ENCODE results near the gene SLC7A5.
A peak's percentile ranks its signal among the peaks of the same experiment; 100 is the strongest.

SLC7A5 gene

GRCh38 chr16:87847785-87848675, 21.3 kb downstream of the SLC7A5 start:
- Mint-ChIP-seq H3K27ac (peak overlapping the region; percentile 71), H3K4me1 (ENCODE audit: low read depth) (peaks cover 32% of the 10 kb centered on the region), H3K4me3 (no peak overlapping the region), H3K9me3 (no peaks in the 10 kb centered on the region), H3K27me3 (no peaks in the 10 kb centered on the region), H3K36me3 (ENCODE audit: low read depth) (peaks cover 99% of the 10 kb centered on the region)
- no peak for DNase-seq

- no peak for DNase-seq
- Mint-ChIP-seq H3K4me3 (no peak overlapping the region), H3K27ac (peak overlapping the region; percentile 71)
These were observed 21.9 kb downstream of the SLC7A5 start for GRCh38 chr16:87847467-87847784.

DNA sequence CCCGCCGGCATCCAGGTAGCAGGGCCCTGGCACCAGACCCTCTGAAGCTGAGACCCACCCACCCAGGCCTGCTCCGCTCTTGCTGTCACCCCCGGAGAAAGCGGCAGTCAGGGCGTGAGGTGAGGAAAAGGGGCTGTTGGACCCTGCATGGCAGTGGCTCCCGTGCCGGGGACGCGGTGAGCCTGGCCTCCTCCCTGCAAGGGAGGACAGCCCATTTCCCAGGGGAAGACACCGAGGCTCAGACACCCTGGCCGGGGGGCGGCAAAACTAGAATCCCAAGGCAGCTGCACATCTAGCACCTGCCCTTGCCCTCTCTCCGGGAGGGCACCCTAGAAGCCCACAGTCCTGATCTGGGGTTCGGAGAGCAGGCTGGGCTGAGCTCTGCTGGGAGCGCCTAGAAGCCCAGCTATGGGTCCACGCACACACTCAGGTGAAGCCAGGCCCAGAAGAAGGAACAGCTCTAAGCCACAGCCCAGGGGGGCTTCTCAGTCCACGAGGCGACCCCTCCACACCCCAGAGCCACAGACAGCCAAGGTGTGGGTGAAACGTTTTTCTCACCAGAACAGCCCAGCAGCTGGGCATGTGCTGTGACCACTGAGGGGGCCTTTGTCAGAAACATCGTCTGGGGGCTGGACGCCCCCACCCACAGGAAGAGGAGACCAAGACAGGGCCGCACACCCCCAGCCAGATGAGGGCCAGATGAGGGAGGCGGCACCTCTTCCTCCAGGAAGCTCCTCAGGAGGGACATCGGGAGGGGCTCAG, 22.4 kb downstream of the SLC7A5 start:
- H3K27ac Mint-ChIP-seq: peak overlapping the region; percentile 57
- H3K4me1 Mint-ChIP-seq (ENCODE audit: low read depth): peaks cover 32% of the 10 kb centered on the region
- H3K4me3 Mint-ChIP-seq: no peak overlapping the region
- H3K27me3 Mint-ChIP-seq: no peaks in the 10 kb centered on the region
- DNase-seq: no peak
- H3K36me3 Mint-ChIP-seq (ENCODE audit: low read depth): peaks cover 99% of the 10 kb centered on the region
- H3K9me3 Mint-ChIP-seq: no peaks in the 10 kb centered on the region

More at GRCh38 chr16:87847467-87847784, 21.9 kb downstream of the SLC7A5 start:
- Mint-ChIP-seq H3K9me3 (no peaks in the 10 kb centered on the region), H3K36me3 (ENCODE audit: low read depth) (peaks cover 99% of the 10 kb centered on the region), H3K27me3 (no peaks in the 10 kb centered on the region), H3K4me1 (ENCODE audit: low read depth) (peaks cover 32% of the 10 kb centered on the region)

GRCh38 chr16:87845807-87846619, 23.3 kb downstream of the SLC7A5 start:
- H3K27ac Mint-ChIP-seq: peak overlapping the region; percentile 57
- peaks cover 30% of the 10 kb centered on the region for H3K4me1 Mint-ChIP-seq (ENCODE audit: low read depth)
- peaks cover 99% of the 10 kb centered on the region for H3K36me3 Mint-ChIP-seq (ENCODE audit: low read depth)
- H3K9me3 Mint-ChIP-seq: no peaks in the 10 kb centered on the region
- H3K4me3 Mint-ChIP-seq: no peak overlapping the region
- no peak for DNase-seq
- no peaks in the 10 kb centered on the region for H3K27me3 Mint-ChIP-seq

- Mint-ChIP-seq H3K36me3 (ENCODE audit: low read depth) (peaks cover 99% of the 10 kb centered on the region), H3K27me3 (no peaks in the 10 kb centered on the region)
These were observed 24.1 kb downstream of the SLC7A5 start for GRCh38 chr16:87845213-87845612.

GRCh38 chr16:87844809-87845208, 24.5 kb downstream of the SLC7A5 start:
- H3K36me3 Mint-ChIP-seq (ENCODE audit: low read depth): peaks cover 99% of the 10 kb centered on the region
- no peak for DNase-seq
- no peaks in the 10 kb centered on the region for H3K27me3 Mint-ChIP-seq
- H3K4me3 Mint-ChIP-seq: no peak overlapping the region
- H3K4me1 Mint-ChIP-seq (ENCODE audit: low read depth): peaks cover 24% of the 10 kb centered on the region
- H3K27ac Mint-ChIP-seq: peak overlapping the region; percentile 76
- no peaks in the 10 kb centered on the region for H3K9me3 Mint-ChIP-seq

More at GRCh38 chr16:87845213-87845612, 24.1 kb downstream of the SLC7A5 start:
- no peak for DNase-seq
- H3K4me3 Mint-ChIP-seq: no peak overlapping the region
- H3K4me1 Mint-ChIP-seq (ENCODE audit: low read depth): peaks cover 25% of the 10 kb centered on the region
- H3K27ac Mint-ChIP-seq: peak overlapping the region; percentile 76
- H3K9me3 Mint-ChIP-seq: no peaks in the 10 kb centered on the region

- peaks cover 24% of the 10 kb centered on the region for H3K4me1 Mint-ChIP-seq (ENCODE audit: low read depth)
- H3K36me3 Mint-ChIP-seq (ENCODE audit: low read depth): peaks cover 99% of the 10 kb centered on the region
These were observed 25.1 kb downstream of the SLC7A5 start for GRCh38 chr16:87844120-87844733.

DNA sequence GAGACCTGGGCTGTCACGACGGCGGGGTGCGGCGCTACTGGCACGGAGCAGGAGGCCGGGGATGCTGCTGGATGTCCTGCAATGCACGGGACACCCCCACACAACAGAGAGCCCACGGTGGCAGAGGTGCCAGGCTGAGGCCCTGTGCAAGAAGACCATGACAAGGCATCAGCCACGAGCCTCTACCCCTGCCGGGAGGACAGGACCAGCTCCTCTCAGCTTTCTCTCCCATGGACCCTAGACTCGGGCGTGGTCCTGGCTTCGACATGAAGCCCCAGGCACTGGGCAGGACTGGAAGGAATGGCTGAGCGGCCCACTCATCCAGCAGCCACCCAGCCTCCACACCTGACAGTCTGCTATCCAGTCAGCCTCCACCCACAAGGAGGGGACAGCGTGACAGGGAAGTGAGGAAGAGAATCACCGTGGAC, 25.6 kb downstream of the SLC7A5 start:
- H3K9me3 Mint-ChIP-seq: no peaks in the 10 kb centered on the region
- no peak overlapping the region for H3K4me3 Mint-ChIP-seq
- H3K27ac Mint-ChIP-seq: peak overlapping the region; percentile 59
- H3K4me1 Mint-ChIP-seq (ENCODE audit: low read depth): peaks cover 24% of the 10 kb centered on the region
- H3K36me3 Mint-ChIP-seq (ENCODE audit: low read depth): peaks cover 98% of the 10 kb centered on the region
- H3K27me3 Mint-ChIP-seq: no peaks in the 10 kb centered on the region
- DNase-seq: no peak

More at GRCh38 chr16:87844120-87844733, 25.1 kb downstream of the SLC7A5 start:
- DNase-seq: no peak
- Mint-ChIP-seq H3K9me3 (no peaks in the 10 kb centered on the region), H3K27ac (peak overlapping the region; percentile 76), H3K27me3 (no peaks in the 10 kb centered on the region), H3K4me3 (no peak overlapping the region)

GRCh38 chr16:87842209-87842869, 27.0 kb downstream of the SLC7A5 start:
- no peaks in the 10 kb centered on the region for H3K9me3 Mint-ChIP-seq
- H3K4me3 Mint-ChIP-seq: no peak overlapping the region
- peaks cover 17% of the 10 kb centered on the region for H3K4me1 Mint-ChIP-seq (ENCODE audit: low read depth)
- DNase-seq: no peak
- H3K36me3 Mint-ChIP-seq (ENCODE audit: low read depth): peaks cover 97% of the 10 kb centered on the region
- H3K27ac Mint-ChIP-seq: peak overlapping the region; percentile 78
- H3K27me3 Mint-ChIP-seq: no peaks in the 10 kb centered on the region

DNA sequence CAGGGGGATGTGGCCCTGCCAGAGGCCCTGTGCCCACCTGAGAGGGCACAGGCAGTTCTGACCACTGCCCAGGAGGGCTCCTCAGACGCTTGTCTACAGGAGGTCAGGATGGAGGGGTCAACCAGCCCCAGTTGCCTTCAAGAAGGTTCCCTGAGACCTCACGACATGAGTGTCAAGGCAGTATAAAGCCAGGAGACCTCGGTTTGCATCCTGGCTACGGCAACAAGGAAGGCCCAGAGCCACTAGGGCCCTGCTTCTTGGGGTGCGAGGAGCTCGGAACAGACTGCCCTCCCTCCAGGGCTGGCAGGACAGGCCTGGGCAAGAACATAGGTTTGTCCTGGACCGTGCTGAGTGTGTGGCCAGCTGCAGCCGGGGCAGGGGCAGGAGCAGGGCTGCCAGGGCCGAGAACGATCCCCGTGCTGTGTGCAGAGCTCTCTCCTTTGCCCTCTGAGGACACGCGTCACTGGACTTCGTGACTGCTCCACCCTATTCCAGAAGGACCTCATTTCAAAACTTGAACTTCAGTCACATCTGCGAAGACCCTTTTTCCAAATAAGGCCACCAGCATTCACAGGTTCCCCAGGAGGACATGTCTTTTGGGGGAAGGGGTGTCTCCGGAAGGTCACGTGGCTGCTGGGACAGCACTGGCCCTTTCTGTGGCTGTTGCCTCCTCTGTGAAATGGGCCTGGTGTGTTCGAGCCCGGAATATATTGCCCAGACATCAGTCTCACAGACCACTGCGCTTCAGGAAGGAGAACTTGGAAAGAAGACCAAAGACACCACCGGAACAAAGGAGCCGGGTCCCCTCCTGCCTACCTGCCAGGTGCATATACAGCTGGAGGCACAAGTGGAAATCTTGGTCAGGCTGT, 27.7 kb downstream of the SLC7A5 start:
- no peak overlapping the region for H3K4me3 Mint-ChIP-seq
- peaks cover 17% of the 10 kb centered on the region for H3K4me1 Mint-ChIP-seq (ENCODE audit: low read depth)
- H3K9me3 Mint-ChIP-seq: no peaks in the 10 kb centered on the region
- no peak for DNase-seq
- peaks cover 97% of the 10 kb centered on the region for H3K36me3 Mint-ChIP-seq (ENCODE audit: low read depth)
- no peaks in the 10 kb centered on the region for H3K27me3 Mint-ChIP-seq
- H3K27ac Mint-ChIP-seq: peak overlapping the region; percentile 78

GRCh38 chr16:87840271-87840978, 28.9 kb downstream of the SLC7A5 start:
- Mint-ChIP-seq H3K27ac (peak overlapping the region; percentile 59), H3K4me1 (ENCODE audit: low read depth) (peaks cover 17% of the 10 kb centered on the region), H3K36me3 (ENCODE audit: low read depth) (peaks cover 97% of the 10 kb centered on the region), H3K9me3 (no peaks in the 10 kb centered on the region), H3K27me3 (no peaks in the 10 kb centered on the region), H3K4me3 (no peak overlapping the region)
- no peak for DNase-seq

- H3K9me3 Mint-ChIP-seq: no peaks in the 10 kb centered on the region
- no peak for DNase-seq
- peaks cover 14% of the 10 kb centered on the region for H3K4me1 Mint-ChIP-seq (ENCODE audit: low read depth)
- no peak overlapping the region for H3K4me3 Mint-ChIP-seq
- H3K36me3 Mint-ChIP-seq (ENCODE audit: low read depth): peaks cover 98% of the 10 kb centered on the region
- no peaks in the 10 kb centered on the region for H3K27me3 Mint-ChIP-seq
- peak overlapping the region; percentile 59 for H3K27ac Mint-ChIP-seq
These were observed 29.6 kb downstream of the SLC7A5 start for GRCh38 chr16:87839542-87840270.
